ENCODE measurements around the gene SLC29A3. TPM values are rescaled to one million over a fixed set of nuclear protein-coding genes. Genes with fewer than 3 reads are reported as not detected.

The SLC29A3 gene
- 10 to 100 TPM; 14.1 to 16.8 TPM for total RNA-seq
- polyA plus RNA-seq (2013, experiment 1 of 2): 11.4 TPM
- polyA plus RNA-seq (2013, experiment 2 of 2): 9.7 TPM
- long read RNA-seq, experiment 1, partial matches to known transcripts: 5 of 12 reads
- long read RNA-seq, experiment 1, other reads (novel, unspliced or antisense): 1 of 12 reads
- long read RNA-seq, experiment 2, transcript SLC29A3-205 (6 exons, 2,262 nt): major isoform, 27 of 47 reads
- long read RNA-seq, experiment 2, partial matches to known transcripts: 3 of 47 reads
- long read RNA-seq, experiment 2, other reads (novel, unspliced or antisense): 9 of 47 reads
- long read RNA-seq, experiment 3, transcript SLC29A3-205 (6 exons, 2,262 nt): major isoform, 58 of 76 reads
- long read RNA-seq, experiment 3, partial matches to known transcripts: 9 of 76 reads
- long read RNA-seq, experiment 3, other reads (novel, unspliced or antisense): 2 of 76 reads
- long read RNA-seq, experiment 4, transcript SLC29A3-205 (6 exons, 2,262 nt): major isoform, 6 of 9 reads
- long read RNA-seq, experiment 4, partial matches to known transcripts: 0 of 9 reads
- long read RNA-seq, experiment 4, other reads (novel, unspliced or antisense): 2 of 9 reads

- peak within 1 kb of the TSS; percentile 47 for H3K9ac ChIP-seq (ENCODE audit: extremely low read depth, low read length, poor library complexity, severe bottlenecking)
- H3K27me3 ChIP-seq (ENCODE audit: control insufficient read depth, insufficient read depth, low read length, poor library complexity, severe bottlenecking): no peaks in the 10 kb centered on the region
- no peaks in the 10 kb centered on the region for H3K27me3 Mint-ChIP-seq (ENCODE audit: insufficient read depth)
- peaks cover 19% of the 10 kb centered on the region for H3K4me1 Mint-ChIP-seq
- peak; percentile 94 for DNase-seq
- peaks cover 17% of the 10 kb centered on the region for H3K36me3 Mint-ChIP-seq (ENCODE audit: low read depth)
- peak within 1 kb of the TSS; percentile 95 for H3K27ac Mint-ChIP-seq
- peak within 1 kb of the TSS; percentile 95 for H3K4me3 Mint-ChIP-seq
- H3K36me3 ChIP-seq (ENCODE audit: control insufficient read depth, insufficient read depth, low read length): peaks cover 10% of the 10 kb centered on the region
- peaks cover 4% of the 10 kb centered on the region for H3K4me1 ChIP-seq (ENCODE audit: control insufficient read depth, insufficient read depth, low read length)
- TF ChIP-seq, protein P1, sequence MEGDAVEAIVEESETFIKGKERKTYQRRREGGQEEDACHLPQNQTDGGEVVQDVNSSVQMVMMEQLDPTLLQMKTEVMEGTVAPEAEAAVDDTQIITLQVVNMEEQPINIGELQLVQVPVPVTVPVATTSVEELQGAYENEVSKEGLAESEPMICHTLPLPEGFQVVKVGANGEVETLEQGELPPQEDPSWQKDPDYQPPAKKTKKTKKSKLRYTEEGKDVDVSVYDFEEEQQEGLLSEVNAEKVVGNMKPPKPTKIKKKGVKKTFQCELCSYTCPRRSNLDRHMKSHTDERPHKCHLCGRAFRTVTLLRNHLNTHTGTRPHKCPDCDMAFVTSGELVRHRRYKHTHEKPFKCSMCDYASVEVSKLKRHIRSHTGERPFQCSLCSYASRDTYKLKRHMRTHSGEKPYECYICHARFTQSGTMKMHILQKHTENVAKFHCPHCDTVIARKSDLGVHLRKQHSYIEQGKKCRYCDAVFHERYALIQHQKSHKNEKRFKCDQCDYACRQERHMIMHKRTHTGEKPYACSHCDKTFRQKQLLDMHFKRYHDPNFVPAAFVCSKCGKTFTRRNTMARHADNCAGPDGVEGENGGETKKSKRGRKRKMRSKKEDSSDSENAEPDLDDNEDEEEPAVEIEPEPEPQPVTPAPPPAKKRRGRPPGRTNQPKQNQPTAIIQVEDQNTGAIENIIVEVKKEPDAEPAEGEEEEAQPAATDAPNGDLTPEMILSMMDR (conservative IDR thresholded peaks at IDR 0.05): peak; percentile 83
- H3K27ac ChIP-seq (ENCODE audit: low read depth, low read length): peak within 1 kb of the TSS; percentile 83
- no peaks in the 10 kb centered on the region for H3K9me3 ChIP-seq (ENCODE audit: control insufficient read depth, low read length)
- WGBS, 2 experiments (ENCODE audit: insufficient coverage in 1 of 2, insufficient read length in 1 of 2): 1% methylated on average over 10 to 62 of the region's 62 CpGs
- no peaks in the 10 kb centered on the region for H3K9me3 Mint-ChIP-seq
- peak within 1 kb of the TSS; percentile 88 for H3K4me3 ChIP-seq (ENCODE audit: low read length)
Measured at GRCh38 chr10:71319042-71319799, at the start of gene SLC29A3. Gene SLC29A3, plus strand, starts transcription at chr10:71319259. Its CDS starts 51 bp downstream, at chr10:71319310.

DNA sequence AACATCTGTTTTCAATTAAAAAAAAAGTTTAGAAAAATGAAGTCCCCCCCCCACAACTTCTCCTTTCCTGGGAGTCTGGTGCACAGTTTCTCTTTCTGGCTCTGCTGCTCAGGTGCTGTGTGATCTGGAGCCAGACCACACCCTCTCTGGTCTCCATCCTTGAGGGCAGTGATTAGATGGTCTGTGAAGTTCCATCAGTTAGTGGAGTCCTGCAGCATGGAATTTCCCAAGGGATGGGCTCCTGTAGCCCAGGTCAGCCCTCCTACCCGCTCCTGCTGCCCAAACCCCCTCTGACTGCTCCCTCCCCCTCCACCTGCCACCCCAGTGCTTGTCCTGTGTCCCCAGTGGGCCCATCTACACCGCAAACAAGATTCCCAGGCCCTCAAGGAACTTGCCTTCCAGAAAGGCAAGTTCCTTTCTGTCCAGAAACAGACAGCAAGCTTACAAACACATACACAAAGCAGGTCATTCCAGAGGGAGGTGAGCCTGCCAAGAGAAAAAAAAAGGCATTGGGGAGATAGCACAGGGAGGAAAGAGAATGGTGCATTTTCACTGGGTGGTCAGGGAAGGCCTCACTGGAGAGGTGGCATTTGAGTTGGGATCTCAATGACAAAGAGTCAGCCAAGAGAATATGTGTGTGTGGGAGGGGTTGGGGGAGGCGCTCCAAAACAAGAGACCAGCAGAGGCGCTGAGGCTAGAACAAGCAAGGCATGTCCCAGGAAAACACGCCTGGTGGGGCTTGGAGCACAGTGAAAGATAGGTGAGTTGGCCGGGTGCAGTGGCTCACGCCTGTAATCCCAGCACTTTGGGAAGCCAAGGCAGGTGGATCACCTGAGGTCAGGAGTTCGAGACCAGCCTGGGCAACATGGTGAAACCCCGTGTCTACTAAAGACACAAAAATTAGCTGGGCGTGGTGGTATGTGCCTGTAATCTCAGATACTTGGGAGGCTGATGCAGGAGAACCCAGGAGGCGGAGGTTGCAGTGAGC lies 49.5 kb upstream of the SLC29A3 start:
- Histone ChIP-seq H3K27me3 (ENCODE audit: control insufficient read depth, insufficient read depth, low read length, poor library complexity, severe bottlenecking) (no peaks in the 10 kb centered on the region), H3K9me3 (ENCODE audit: control insufficient read depth, low read length) (no peaks in the 10 kb centered on the region), H3K4me1 (ENCODE audit: control insufficient read depth, insufficient read depth, low read length) (peaks cover under 1% of the 10 kb centered on the region), H3K9ac (ENCODE audit: extremely low read depth, low read length, poor library complexity, severe bottlenecking) (no peak overlapping the region), H3K27ac (ENCODE audit: low read depth, low read length) (peak overlapping the region; percentile 77), H3K36me3 (ENCODE audit: control insufficient read depth, insufficient read depth, low read length) (no peaks in the 10 kb centered on the region), H3K4me3 (ENCODE audit: low read length) (no peak overlapping the region)
- peak; percentile 92 for DNase-seq
- peak overlapping the region; percentile 87 for H3K27ac Mint-ChIP-seq
- H3K4me1 Mint-ChIP-seq: peaks cover 16% of the 10 kb centered on the region
- H3K36me3 Mint-ChIP-seq (ENCODE audit: low read depth): no peaks in the 10 kb centered on the region
- no peak overlapping the region for H3K4me3 Mint-ChIP-seq
- WGBS, 2 experiments (ENCODE audit: insufficient coverage in 1 of 2, insufficient read length in 1 of 2): 53 to 54% methylated on average over 6 to 11 of the region's 11 CpGs
- H3K9me3 Mint-ChIP-seq: no peaks in the 10 kb centered on the region
- no peaks in the 10 kb centered on the region for H3K27me3 Mint-ChIP-seq (ENCODE audit: insufficient read depth)
- TF ChIP-seq, protein P1 (conservative IDR thresholded peaks at IDR 0.05): no peak

All from endodermal cell (in vitro differentiated cells).